AG04450 (cell line): ENCODE data around the gene SCN10A. TPM values are rescaled to one million over a fixed set of nuclear protein-coding genes. Genes with fewer than 3 reads are reported as not detected.

Experiments
- CTCF ChIA-PET: fragments of 300-600, 350-600 bp; formaldehyde crosslinking; extraction: SDS; loops from one replicate; lab custom pipeline; 2022; ENCODE audit warnings: antibody characterized with exemption, inconsistent platforms; lab: Charles Lee
- POLR2A ChIA-PET: fragments of 350-600 bp; formaldehyde crosslinking; extraction: SDS; loops from one replicate; lab custom pipeline; 2021; ENCODE audit warnings: antibody characterized with exemption, inconsistent platforms; lab: Yijun Ruan, JAX
- DNase-seq: peaks from one replicate; pipeline ENCODE4 v3.0.0-alpha.2; 2011; ENCODE audit warnings: low read depth, low spot score
- H3K27ac ChIP-seq: one replicate; pipeline ENCODE4 v1.5.1; 2012; ENCODE audit warnings: low read depth, low read length, control low read depth
- H3K27me3 ChIP-seq: one replicate; pipeline ENCODE4 v1.6.0; 2012; ENCODE audit warnings: low read length; ENCODE audit not compliant: control insufficient read depth, insufficient read depth
- H3K4me3 ChIP-seq: 2 replicates; pipeline ENCODE4 v1.5.1; 2011; ENCODE audit warnings: mild to moderate bottlenecking, low read depth, low read length, control low read depth
- H3K9me3 ChIP-seq: 2 replicates; pipeline ENCODE4 v1.5.1; 2012; ENCODE audit warnings: low read length; ENCODE audit not compliant: control insufficient read depth, insufficient read depth
- polyA plus RNA-seq: library from polyadenylated mRNA; depleted of rRNA; stranded (reverse); fragments of >200 nt; gene quantifications from 2 replicates; pipeline ENCODE4 v1.2.3, GENCODE V29; 2011
- TF ChIP-seq, protein P1 (sequence below): IDR thresholded peaks from 2 replicates; pipeline ENCODE4 v1.5.1; 2011; ENCODE audit warnings: low read depth, low read length, control low read depth, inconsistent platforms

The SCN10A gene
- polyA plus RNA-seq, 1 experiment, result not detected

DNA sequence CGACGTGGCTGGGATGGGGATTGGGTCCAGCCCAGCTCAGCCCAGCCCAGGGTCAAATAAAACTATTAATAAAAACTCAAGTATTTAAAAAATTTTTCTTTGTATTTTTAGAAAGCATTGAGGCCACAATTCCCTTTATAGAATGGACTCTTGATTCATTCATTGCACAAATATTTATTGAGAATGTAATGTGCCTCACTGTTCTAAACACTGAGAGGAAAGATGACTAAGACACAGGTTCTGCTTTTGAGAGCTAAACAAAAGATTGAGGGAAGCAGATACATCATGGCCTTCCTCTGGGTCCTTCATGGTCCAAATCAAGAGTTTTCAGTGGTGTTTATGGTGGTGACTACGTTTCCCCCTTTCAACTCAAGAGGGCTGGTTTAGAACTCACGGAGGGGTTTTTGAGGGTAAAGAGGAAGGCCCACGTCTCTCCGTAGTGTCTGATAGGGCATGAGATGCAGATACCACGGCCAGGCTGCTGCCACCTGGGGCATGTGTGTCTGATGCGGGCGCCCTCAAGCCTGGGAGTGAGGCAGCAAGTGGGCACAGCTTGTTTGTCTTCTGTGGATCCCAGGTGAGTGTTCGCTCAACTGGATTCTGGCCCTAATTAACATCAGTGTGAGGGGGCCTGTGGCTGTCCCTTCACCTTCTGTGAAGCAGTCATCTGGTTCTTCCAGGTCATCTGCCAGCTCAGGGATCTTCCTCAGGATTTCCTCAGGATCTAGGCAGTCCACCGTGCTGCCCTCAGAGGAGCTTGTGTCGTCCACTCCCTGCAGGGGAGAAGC, 93.0 kb downstream of the SCN10A start:
- Histone ChIP-seq H3K4me3 (no peak overlapping the region), H3K27ac (peak overlapping the region; percentile 83), H3K9me3 (no peaks in the 10 kb centered on the region), H3K27me3 (no peaks in the 10 kb centered on the region)
- CTCF ChIA-PET, result interaction anchor here (0.9 to 2.9 kb wide), 4 partner anchors 16 to 202 kb away, joined by 4 to 11 read pairs (median 7); no protein-coding TSS in a partner anchor
- TF ChIP-seq, protein P1, sequence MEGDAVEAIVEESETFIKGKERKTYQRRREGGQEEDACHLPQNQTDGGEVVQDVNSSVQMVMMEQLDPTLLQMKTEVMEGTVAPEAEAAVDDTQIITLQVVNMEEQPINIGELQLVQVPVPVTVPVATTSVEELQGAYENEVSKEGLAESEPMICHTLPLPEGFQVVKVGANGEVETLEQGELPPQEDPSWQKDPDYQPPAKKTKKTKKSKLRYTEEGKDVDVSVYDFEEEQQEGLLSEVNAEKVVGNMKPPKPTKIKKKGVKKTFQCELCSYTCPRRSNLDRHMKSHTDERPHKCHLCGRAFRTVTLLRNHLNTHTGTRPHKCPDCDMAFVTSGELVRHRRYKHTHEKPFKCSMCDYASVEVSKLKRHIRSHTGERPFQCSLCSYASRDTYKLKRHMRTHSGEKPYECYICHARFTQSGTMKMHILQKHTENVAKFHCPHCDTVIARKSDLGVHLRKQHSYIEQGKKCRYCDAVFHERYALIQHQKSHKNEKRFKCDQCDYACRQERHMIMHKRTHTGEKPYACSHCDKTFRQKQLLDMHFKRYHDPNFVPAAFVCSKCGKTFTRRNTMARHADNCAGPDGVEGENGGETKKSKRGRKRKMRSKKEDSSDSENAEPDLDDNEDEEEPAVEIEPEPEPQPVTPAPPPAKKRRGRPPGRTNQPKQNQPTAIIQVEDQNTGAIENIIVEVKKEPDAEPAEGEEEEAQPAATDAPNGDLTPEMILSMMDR, result no peak
- DNase-seq, result peak; percentile 27
- POLR2A ChIA-PET, result interaction anchor here (1.4 kb wide), 1 partner anchor 21 kb away, joined by 3 read pairs; no protein-coding TSS in a partner anchor

DNA sequence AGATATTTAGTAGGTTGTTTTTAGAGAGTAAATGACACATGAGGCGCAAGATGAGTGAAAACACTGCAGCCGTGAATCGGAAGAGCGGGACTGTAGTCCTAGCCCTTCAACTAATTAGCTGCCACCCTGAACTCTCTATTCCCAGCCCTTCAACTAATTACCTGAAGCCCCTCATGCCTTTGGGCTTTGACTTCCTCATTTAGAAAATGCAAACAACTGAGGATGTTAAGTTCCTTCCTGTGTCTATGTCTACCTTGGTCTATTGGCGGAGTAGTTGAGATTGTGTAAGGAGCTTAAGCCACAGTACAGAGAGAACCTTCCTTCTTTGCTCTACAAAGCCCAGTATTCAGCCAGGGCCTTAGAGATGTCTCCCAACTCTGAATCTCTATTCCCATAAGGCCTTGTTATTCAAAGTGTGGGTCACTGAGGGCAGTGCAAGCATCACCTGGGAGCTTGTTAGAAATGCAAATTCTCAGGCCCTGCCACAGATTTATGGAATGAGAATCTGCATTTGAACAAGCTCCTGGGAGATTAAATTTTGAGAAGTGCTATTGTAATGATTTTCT, 94.7 kb downstream of the SCN10A start:
- ChIA-PET POLR2A (no interaction called here), CTCF (interaction anchor here (1.0 kb wide), 1 partner anchor 123 kb away, joined by 3 read pairs; no protein-coding TSS in a partner anchor)
- Histone ChIP-seq H3K27me3 (no peaks in the 10 kb centered on the region), H3K27ac (no peak overlapping the region), H3K4me3 (no peak overlapping the region), H3K9me3 (no peaks in the 10 kb centered on the region)
- TF ChIP-seq, protein P1, result no peak
- no peak for DNase-seq

DNA sequence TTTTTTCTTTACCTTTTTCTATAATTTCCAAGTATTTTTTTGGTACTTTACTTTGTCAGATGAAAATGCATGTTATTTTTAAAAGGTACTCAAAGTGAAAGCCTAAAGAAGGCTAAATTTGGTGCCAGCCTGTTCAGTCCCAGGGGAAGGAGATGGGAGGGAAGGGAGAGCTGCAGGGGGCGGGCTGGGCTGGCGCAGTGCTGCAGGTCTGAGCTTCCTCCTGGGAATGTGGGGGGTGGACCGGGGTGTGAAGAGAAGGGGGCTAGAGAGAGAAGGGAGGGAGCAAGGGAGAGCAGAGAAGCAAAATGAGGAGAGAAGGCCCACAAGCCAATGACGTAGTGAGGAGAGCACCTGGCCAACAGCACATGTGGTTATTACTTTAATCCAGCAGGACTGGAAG, 95.6 kb downstream of the SCN10A start:
- POLR2A ChIA-PET, result no interaction called here
- no peak for DNase-seq
- TF ChIP-seq, protein P1, result no peak
- CTCF ChIA-PET, result interaction anchor here (0.6 to 1.2 kb wide), 2 partner anchors 69 to 1621 kb away, joined by 3 to 8 read pairs; no protein-coding TSS in a partner anchor
- no peak overlapping the region for H3K27ac ChIP-seq
- H3K4me3 ChIP-seq, result no peak overlapping the region
- H3K9me3 ChIP-seq, result no peaks in the 10 kb centered on the region
- H3K27me3 ChIP-seq, result no peaks in the 10 kb centered on the region

DNA sequence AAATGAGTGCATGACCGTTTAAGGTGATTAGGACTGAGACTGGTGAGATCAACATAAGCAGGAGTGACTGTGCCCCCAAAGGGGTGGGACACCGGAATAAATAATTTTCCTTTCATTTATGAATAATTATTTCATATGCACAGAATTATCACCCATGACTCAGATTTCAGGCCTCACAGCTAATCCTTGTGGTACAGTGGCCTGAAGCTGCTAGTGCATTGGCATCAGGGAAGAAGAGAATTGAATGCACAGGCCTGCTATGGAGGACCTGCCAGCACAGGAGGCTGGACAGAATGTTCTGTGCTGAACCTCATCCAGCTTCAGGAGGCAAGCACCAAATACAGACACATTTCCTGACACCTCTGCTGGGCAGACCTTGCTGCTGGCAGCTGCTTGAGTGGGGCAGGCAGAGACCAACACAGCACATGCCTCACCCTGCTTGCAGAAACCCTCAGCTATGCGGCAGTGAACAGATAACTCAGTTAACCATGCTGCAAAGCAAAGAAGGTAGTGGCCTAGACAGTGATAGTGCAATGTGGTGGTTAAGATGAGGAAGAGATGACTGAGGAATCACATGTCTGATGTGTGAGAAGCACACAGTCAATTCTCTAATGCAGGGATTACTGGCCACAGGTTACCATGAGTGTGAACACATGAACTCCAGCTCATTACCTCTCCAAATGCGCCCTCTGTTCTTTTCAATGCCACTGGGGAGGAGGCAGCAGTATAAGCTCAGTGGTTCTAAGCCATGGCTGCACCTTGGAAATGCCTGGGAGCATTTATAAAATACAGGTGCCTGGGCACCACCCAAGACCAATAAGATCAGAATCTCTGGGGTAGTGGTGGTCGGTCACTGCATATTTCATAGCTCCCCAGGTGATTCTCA, 98.4 kb downstream of the SCN10A start:
- no peaks in the 10 kb centered on the region for H3K9me3 ChIP-seq
- TF ChIP-seq, protein P1, result no peak
- H3K27ac ChIP-seq, result no peak overlapping the region
- no peak for DNase-seq
- H3K27me3 ChIP-seq, result no peaks in the 10 kb centered on the region
- POLR2A ChIA-PET, result no interaction called here
- CTCF ChIA-PET, result interaction anchor here (0.9 kb wide), 1 partner anchor 66 kb away, joined by 4 read pairs; no protein-coding TSS in a partner anchor
- H3K4me3 ChIP-seq, result no peak overlapping the region
